GM23338 (cell line): ENCODE data around the gene PRR33. TPM values are rescaled to one million over a fixed set of nuclear protein-coding genes. Genes with fewer than 3 reads are reported as not detected.

Experiments used
- ATAC-seq: fragments of 200-7000 bp; cut with Tn5 transposase; 3 replicates; pipeline ENCODE4 v1.9.1; 2020
- DNase-seq: peaks from one replicate; pipeline ENCODE4 v3.0.0-alpha.2; 2015; ENCODE audit warnings: low spot score
- H2AFZ ChIP-seq: fragments of 200-600 bp; sonication (generic); 2 replicates; pipeline ENCODE4 v1.8.0; 2016; ENCODE audit warnings: antibody characterized with exemption, mild to moderate bottlenecking, moderate library complexity
- H3F3A ChIP-seq: fragments of 200-600 bp; sonication (generic); replicated peaks from 2 replicates; pipeline ENCODE4 v1.8.0; 2017; ENCODE audit warnings: antibody characterized with exemption, mixed run types, low read depth
- H3K27ac ChIP-seq: fragments of 200-600 bp; sonication (generic); 2 replicates; pipeline ENCODE4 v1.6.1; 2016; ENCODE audit warnings: low read depth
- H3K27me3 ChIP-seq: fragments of 200-600 bp; sonication (generic); 2 replicates; pipeline ENCODE4 v1.8.0; 2016; ENCODE audit warnings: mild to moderate bottlenecking, mixed run types, moderate library complexity; ENCODE audit not compliant: insufficient read depth
- H3K36me3 ChIP-seq: fragments of 200-600 bp; sonication (generic); 2 replicates; pipeline ENCODE4 v1.8.0; 2016; ENCODE audit warnings: mild to moderate bottlenecking; ENCODE audit not compliant: insufficient read depth
- H3K4me1 ChIP-seq: fragments of 200-600 bp; sonication (generic); 2 replicates; pipeline ENCODE4 v1.8.0; 2016; ENCODE audit warnings: mild to moderate bottlenecking, moderate library complexity; ENCODE audit not compliant: insufficient read depth
- H3K4me2 ChIP-seq: fragments of 200-600 bp; sonication (generic); 2 replicates; pipeline ENCODE4 v1.7.1; 2017; ENCODE audit warnings: mixed run types
- H3K4me3 ChIP-seq: fragments of 200-600 bp; sonication (generic); 2 replicates; pipeline ENCODE4 v1.6.1; 2016; ENCODE audit warnings: mixed run types
- H3K79me2 ChIP-seq: fragments of 200-600 bp; sonication (generic); replicated peaks from 2 replicates; pipeline ENCODE4 v1.8.0; 2017; ENCODE audit warnings: mild to moderate bottlenecking; ENCODE audit not compliant: insufficient read depth
- H3K9me2 ChIP-seq: fragments of 200-600 bp; sonication (generic); 2 replicates; pipeline ENCODE4 v1.8.0; 2017; ENCODE audit not compliant: insufficient read depth
- H4K20me1 ChIP-seq: fragments of 200-600 bp; sonication (generic); replicated peaks from 2 replicates; pipeline ENCODE4 v1.8.0; 2017; ENCODE audit warnings: mild to moderate bottlenecking; ENCODE audit not compliant: insufficient read depth
- H3K27ac Mint-ChIP-seq: 2 replicates; pipeline ENCODE4 v1.8.0; 2020; ENCODE audit warnings: inconsistent platforms, mild to moderate bottlenecking, moderate library complexity, mixed read lengths
- H3K27me3 Mint-ChIP-seq: 3 replicates; pipeline ENCODE4 v1.8.0; 2022; ENCODE audit warnings: low read depth, mild to moderate bottlenecking, moderate library complexity, mixed read lengths, inconsistent platforms; ENCODE audit not compliant: insufficient read depth, poor library complexity
- H3K36me3 Mint-ChIP-seq: 3 replicates; pipeline ENCODE4 v1.8.0; 2021; ENCODE audit warnings: low read depth, mild to moderate bottlenecking, inconsistent platforms, moderate library complexity, mixed read lengths
- H3K4me1 Mint-ChIP-seq: 3 replicates; pipeline ENCODE4 v1.8.0; 2020; ENCODE audit warnings: mild to moderate bottlenecking, inconsistent platforms, mixed read lengths
- H3K4me3 Mint-ChIP-seq: 3 replicates; pipeline ENCODE4 v1.8.0; 2021; ENCODE audit warnings: moderate library complexity, mild to moderate bottlenecking, inconsistent platforms, mixed read lengths
- H3K9me3 Mint-ChIP-seq: 3 replicates; pipeline ENCODE4 v1.8.0; 2020; ENCODE audit warnings: moderate library complexity, mild to moderate bottlenecking, inconsistent platforms, mixed read lengths
- EZH2 ChIP-seq: fragments of 200-600 bp; sonication (generic); IDR thresholded peaks from one replicate; pipeline ENCODE4 v1.8.0; 2017; ENCODE audit warnings: antibody characterized with exemption, mild to moderate bottlenecking, low read depth; ENCODE audit not compliant: unreplicated experiment
- EZH2phosphoT487 ChIP-seq: fragments of 200-600 bp; sonication (generic); IDR thresholded peaks from one replicate; pipeline ENCODE4 v1.8.1; 2018; ENCODE audit warnings: antibody characterized with exemption; ENCODE audit not compliant: unreplicated experiment
- JUNB ChIP-seq: IDR thresholded peaks from one replicate; pipeline ENCODE4 v1.6.1; 2016; ENCODE audit warnings: antibody characterized with exemption; ENCODE audit not compliant: unreplicated experiment
- STAT1 ChIP-seq: IDR thresholded peaks from one replicate; pipeline ENCODE4 v1.6.1; 2016; ENCODE audit warnings: antibody characterized with exemption; ENCODE audit not compliant: unreplicated experiment
- ZNF114 ChIP-seq: fragments of 250-450 bp; sonication (Bioruptor Pico); IDR thresholded peaks from 2 replicates; pipeline ENCODE4 v1.5.0; 2020; ENCODE audit warnings: mild to moderate bottlenecking, moderate library complexity
- ZNF331 ChIP-seq: fragments of 250-450 bp; sonication (Bioruptor Pico); IDR thresholded peaks from 2 replicates; pipeline ENCODE4 v1.5.0; 2020; ENCODE audit warnings: low read depth, mild to moderate bottlenecking, moderate library complexity
- polyA plus RNA-seq: library from polyadenylated mRNA; unstranded; fragments of >200 nt; fragmentation: Nextera tagmentation; extraction: Ambion mirVana; gene quantifications from 2 replicates; pipeline ENCODE4 v1.2.1, GENCODE V29; 2016
- total RNA-seq: library from RNA; depleted of rRNA; stranded (reverse); fragments of >200 nt; shearing (Covaris generic); gene quantifications from 2 replicates; pipeline ENCODE4 v1.2.3, GENCODE V29; 2014
- TF ChIP-seq, protein P1 (sequence below): IDR thresholded peaks from one replicate; pipeline ENCODE4 v1.6.1; 2018; ENCODE audit warnings: antibody characterized with exemption; ENCODE audit not compliant: unreplicated experiment
- TF ChIP-seq, protein P2 (sequence below), 2 experiments: fragments of 200-600 bp in 1 of 2; sonication (generic) in 1 of 2; conservative IDR thresholded peaks; 2 replicates each; pipeline versions ENCODE4 v1.5.1 to v1.6.1; 2016 to 2017; ENCODE audit warnings: antibody characterized with exemption in 2 of 2, low read depth in 2 of 2, mild to moderate bottlenecking in 2 of 2, moderate library complexity in 1 of 2
- TF ChIP-seq, protein P3 (sequence below): IDR thresholded peaks from 2 replicates; pipeline ENCODE4 v1.6.1; 2016; ENCODE audit warnings: antibody characterized with exemption
- TF ChIP-seq, protein P4 (sequence below): fragments of 250-450 bp; sonication (Bioruptor Pico); IDR thresholded peaks from 2 replicates; pipeline ENCODE4 v1.5.0; 2020; ENCODE audit warnings: mild to moderate bottlenecking, moderate library complexity

Gene PRR33
- total and polyA plus RNA-seq, 2 experiments from 2014 or later: not detected

DNA sequence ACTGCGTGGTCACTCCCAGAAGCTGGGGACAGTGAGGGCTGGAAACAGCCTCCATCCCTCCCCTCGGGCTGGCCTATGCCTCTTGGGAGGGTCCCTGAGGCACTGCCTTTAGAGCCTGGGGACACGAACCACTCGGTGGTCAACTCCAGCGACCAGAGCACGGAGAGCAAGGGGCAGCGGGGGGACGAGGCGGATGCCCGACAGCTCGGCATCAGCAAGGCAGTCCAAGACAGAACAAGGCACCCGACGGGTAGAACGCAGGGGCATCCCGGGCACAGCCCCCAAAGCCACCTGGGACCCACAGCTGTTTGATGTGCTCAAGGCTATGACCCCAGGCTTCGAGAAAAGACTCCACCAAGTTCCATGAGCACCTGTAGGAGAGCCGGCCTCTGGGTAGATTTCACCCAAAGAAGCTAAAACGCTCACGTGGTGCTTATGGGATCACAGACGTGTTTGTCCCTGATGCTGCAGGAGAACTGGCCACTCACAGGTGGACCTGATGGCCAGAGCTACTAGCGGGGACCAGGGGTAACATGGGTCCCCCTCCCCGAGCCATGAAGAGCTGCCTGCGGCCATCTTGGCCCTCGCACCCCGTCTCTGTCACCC is 39.3 kb downstream of the PRR33 start:
- H3K36me3 ChIP-seq: no peaks in the 10 kb centered on the region
- TF ChIP-seq, protein P1, sequence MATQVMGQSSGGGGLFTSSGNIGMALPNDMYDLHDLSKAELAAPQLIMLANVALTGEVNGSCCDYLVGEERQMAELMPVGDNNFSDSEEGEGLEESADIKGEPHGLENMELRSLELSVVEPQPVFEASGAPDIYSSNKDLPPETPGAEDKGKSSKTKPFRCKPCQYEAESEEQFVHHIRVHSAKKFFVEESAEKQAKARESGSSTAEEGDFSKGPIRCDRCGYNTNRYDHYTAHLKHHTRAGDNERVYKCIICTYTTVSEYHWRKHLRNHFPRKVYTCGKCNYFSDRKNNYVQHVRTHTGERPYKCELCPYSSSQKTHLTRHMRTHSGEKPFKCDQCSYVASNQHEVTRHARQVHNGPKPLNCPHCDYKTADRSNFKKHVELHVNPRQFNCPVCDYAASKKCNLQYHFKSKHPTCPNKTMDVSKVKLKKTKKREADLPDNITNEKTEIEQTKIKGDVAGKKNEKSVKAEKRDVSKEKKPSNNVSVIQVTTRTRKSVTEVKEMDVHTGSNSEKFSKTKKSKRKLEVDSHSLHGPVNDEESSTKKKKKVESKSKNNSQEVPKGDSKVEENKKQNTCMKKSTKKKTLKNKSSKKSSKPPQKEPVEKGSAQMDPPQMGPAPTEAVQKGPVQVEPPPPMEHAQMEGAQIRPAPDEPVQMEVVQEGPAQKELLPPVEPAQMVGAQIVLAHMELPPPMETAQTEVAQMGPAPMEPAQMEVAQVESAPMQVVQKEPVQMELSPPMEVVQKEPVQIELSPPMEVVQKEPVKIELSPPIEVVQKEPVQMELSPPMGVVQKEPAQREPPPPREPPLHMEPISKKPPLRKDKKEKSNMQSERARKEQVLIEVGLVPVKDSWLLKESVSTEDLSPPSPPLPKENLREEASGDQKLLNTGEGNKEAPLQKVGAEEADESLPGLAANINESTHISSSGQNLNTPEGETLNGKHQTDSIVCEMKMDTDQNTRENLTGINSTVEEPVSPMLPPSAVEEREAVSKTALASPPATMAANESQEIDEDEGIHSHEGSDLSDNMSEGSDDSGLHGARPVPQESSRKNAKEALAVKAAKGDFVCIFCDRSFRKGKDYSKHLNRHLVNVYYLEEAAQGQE: no peak
- TF ChIP-seq, protein P2, sequence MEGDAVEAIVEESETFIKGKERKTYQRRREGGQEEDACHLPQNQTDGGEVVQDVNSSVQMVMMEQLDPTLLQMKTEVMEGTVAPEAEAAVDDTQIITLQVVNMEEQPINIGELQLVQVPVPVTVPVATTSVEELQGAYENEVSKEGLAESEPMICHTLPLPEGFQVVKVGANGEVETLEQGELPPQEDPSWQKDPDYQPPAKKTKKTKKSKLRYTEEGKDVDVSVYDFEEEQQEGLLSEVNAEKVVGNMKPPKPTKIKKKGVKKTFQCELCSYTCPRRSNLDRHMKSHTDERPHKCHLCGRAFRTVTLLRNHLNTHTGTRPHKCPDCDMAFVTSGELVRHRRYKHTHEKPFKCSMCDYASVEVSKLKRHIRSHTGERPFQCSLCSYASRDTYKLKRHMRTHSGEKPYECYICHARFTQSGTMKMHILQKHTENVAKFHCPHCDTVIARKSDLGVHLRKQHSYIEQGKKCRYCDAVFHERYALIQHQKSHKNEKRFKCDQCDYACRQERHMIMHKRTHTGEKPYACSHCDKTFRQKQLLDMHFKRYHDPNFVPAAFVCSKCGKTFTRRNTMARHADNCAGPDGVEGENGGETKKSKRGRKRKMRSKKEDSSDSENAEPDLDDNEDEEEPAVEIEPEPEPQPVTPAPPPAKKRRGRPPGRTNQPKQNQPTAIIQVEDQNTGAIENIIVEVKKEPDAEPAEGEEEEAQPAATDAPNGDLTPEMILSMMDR (conservative IDR thresholded peaks at IDR 0.05; ENCODE audit: low read depth in 2 of 2): no peak
- TF ChIP-seq ZNF331: no peak
- TF ChIP-seq, protein P3, sequence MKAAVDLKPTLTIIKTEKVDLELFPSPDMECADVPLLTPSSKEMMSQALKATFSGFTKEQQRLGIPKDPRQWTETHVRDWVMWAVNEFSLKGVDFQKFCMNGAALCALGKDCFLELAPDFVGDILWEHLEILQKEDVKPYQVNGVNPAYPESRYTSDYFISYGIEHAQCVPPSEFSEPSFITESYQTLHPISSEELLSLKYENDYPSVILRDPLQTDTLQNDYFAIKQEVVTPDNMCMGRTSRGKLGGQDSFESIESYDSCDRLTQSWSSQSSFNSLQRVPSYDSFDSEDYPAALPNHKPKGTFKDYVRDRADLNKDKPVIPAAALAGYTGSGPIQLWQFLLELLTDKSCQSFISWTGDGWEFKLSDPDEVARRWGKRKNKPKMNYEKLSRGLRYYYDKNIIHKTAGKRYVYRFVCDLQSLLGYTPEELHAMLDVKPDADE: no peak
- no peak for TF ChIP-seq EZH2
- no peak for TF ChIP-seq STAT1
- TF ChIP-seq EZH2phosphoT487: no peak
- TF ChIP-seq JUNB: no peak
- no peak for TF ChIP-seq ZNF114
- TF ChIP-seq, protein P4, sequence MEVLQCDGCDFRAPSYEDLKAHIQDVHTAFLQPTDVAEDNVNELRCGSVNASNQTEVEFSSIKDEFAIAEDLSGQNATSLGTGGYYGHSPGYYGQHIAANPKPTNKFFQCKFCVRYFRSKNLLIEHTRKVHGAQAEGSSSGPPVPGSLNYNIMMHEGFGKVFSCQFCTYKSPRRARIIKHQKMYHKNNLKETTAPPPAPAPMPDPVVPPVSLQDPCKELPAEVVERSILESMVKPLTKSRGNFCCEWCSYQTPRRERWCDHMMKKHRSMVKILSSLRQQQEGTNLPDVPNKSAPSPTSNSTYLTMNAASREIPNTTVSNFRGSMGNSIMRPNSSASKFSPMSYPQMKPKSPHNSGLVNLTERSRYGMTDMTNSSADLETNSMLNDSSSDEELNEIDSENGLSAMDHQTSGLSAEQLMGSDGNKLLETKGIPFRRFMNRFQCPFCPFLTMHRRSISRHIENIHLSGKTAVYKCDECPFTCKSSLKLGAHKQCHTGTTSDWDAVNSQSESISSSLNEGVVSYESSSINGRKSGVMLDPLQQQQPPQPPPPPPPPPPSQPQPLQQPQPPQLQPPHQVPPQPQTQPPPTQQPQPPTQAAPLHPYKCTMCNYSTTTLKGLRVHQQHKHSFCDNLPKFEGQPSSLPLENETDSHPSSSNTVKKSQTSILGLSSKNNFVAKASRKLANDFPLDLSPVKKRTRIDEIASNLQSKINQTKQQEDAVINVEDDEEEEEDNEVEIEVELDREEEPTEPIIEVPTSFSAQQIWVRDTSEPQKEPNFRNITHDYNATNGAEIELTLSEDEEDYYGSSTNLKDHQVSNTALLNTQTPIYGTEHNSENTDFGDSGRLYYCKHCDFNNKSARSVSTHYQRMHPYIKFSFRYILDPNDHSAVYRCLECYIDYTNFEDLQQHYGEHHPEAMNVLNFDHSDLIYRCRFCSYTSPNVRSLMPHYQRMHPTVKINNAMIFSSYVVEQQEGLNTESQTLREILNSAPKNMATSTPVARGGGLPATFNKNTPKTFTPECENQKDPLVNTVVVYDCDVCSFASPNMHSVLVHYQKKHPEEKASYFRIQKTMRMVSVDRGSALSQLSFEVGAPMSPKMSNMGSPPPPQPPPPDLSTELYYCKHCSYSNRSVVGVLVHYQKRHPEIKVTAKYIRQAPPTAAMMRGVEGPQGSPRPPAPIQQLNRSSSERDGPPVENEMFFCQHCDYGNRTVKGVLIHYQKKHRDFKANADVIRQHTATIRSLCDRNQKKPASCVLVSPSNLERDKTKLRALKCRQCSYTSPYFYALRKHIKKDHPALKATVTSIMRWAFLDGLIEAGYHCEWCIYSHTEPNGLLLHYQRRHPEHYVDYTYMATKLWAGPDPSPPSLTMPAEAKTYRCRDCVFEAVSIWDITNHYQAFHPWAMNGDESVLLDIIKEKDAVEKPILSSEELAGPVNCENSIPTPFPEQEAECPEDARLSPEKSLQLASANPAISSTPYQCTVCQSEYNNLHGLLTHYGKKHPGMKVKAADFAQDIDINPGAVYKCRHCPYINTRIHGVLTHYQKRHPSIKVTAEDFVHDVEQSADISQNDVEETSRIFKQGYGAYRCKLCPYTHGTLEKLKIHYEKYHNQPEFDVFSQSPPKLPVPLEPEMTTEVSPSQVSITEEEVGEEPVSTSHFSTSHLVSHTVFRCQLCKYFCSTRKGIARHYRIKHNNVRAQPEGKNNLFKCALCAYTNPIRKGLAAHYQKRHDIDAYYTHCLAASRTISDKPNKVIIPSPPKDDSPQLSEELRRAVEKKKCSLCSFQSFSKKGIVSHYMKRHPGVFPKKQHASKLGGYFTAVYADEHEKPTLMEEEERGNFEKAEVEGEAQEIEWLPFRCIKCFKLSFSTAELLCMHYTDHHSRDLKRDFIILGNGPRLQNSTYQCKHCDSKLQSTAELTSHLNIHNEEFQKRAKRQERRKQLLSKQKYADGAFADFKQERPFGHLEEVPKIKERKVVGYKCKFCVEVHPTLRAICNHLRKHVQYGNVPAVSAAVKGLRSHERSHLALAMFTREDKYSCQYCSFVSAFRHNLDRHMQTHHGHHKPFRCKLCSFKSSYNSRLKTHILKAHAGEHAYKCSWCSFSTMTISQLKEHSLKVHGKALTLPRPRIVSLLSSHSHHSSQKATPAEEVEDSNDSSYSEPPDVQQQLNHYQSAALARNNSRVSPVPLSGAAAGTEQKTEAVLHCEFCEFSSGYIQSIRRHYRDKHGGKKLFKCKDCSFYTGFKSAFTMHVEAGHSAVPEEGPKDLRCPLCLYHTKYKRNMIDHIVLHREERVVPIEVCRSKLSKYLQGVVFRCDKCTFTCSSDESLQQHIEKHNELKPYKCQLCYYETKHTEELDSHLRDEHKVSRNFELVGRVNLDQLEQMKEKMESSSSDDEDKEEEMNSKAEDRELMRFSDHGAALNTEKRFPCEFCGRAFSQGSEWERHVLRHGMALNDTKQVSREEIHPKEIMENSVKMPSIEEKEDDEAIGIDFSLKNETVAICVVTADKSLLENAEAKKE (CRISPR knock-in tag): no peak
- H3K4me3 Mint-ChIP-seq: no peak overlapping the region
- no peak overlapping the region for H3K27ac Mint-ChIP-seq
- no peak overlapping the region for H3K4me2 ChIP-seq
- H3K4me1 Mint-ChIP-seq: no peaks in the 10 kb centered on the region
- H3F3A ChIP-seq: no peaks in the 10 kb centered on the region
- no peaks in the 10 kb centered on the region for H4K20me1 ChIP-seq
- no peak overlapping the region for H2AFZ ChIP-seq
- H3K9me3 Mint-ChIP-seq: no peaks in the 10 kb centered on the region
- H3K79me2 ChIP-seq: no peaks in the 10 kb centered on the region
- no peaks in the 10 kb centered on the region for H3K36me3 Mint-ChIP-seq
- H3K4me3 ChIP-seq: no peak overlapping the region
- ATAC-seq (no peak), DNase-seq (no peak)
- no peak overlapping the region for H3K27ac ChIP-seq
- peaks cover 4% of the 10 kb centered on the region for H3K27me3 Mint-ChIP-seq
- H3K4me1 ChIP-seq: no peaks in the 10 kb centered on the region
- no peaks in the 10 kb centered on the region for H3K27me3 ChIP-seq
- no peaks in the 10 kb centered on the region for H3K9me2 ChIP-seq
